D721Med (cell line): ENCODE results near the gene CD58.
"Not testable (repeated sequence)": the region's sequence is repeated elsewhere in the genome, so short reads cannot be mapped to it uniquely, and the experiment has no call there.

Experiments
- DNase-seq: peaks from one replicate; pipeline ENCODE4 v3.0.0; 2011; ENCODE audit warnings: low spot score; ENCODE audit not compliant: insufficient read length
- FAIRE-seq: peaks from 2 replicates; lab custom pipeline; 2011; peaks lifted over from hg19 to GRCh38; lab: Jason Lieb, UNC
- CTCF ChIP-seq: IDR thresholded peaks from 2 replicates; pipeline ENCODE4 v1.5.1; 2012; ENCODE audit warnings: mild to moderate bottlenecking, control low read depth; ENCODE audit not compliant: insufficient read depth; ENCODE audit errors: missing control alignments

CD58 gene

GRCh38 chr1:116570358-116571214 lies at the start of gene CD58:
TSS of gene CD58 (minus strand) at chr1:116571026. CDS start at chr1:116570972, 54 bp downstream.
- peak; percentile 60 for TF ChIP-seq CTCF
- DNase-seq (peak; percentile 38), FAIRE-seq (no peak)

- not testable (repeated sequence) for DNase-seq, FAIRE-seq
Observed at GRCh38 chr1:116620392-116620791, 49.6 kb upstream of the CD58 start.

GRCh38 chr1:116619106-116619505 lies 48.3 kb upstream of the CD58 start:
- not testable (repeated sequence) for DNase-seq, FAIRE-seq

GRCh38 chr1:116617808-116618207 lies 47.0 kb upstream of the CD58 start:
- DNase-seq = not testable (repeated sequence)

GRCh38 chr1:116613825-116614224 lies 43.0 kb upstream of the CD58 start:
- DNase-seq, FAIRE-seq: not testable (repeated sequence)

More at GRCh38 chr1:116617808-116618207, 47.0 kb upstream of the CD58 start:
- FAIRE-seq = not testable (repeated sequence)

- not testable (repeated sequence) for FAIRE-seq, DNase-seq
Observed at GRCh38 chr1:116609801-116610371, 39.1 kb upstream of the CD58 start.

GRCh38 chr1:116608841-116609240 lies 38.0 kb upstream of the CD58 start:
- not testable (repeated sequence) for FAIRE-seq, DNase-seq

- FAIRE-seq, DNase-seq: not testable (repeated sequence)
Observed at GRCh38 chr1:116608151-116608550, 37.3 kb upstream of the CD58 start.

- not testable (repeated sequence) for FAIRE-seq, DNase-seq
Observed at GRCh38 chr1:116607463-116607862, 36.6 kb upstream of the CD58 start.

- not testable (repeated sequence) for DNase-seq, FAIRE-seq
Observed at GRCh38 chr1:116606067-116606466, 35.2 kb upstream of the CD58 start.

GRCh38 chr1:116605315-116605714 lies 34.5 kb upstream of the CD58 start:
- FAIRE-seq (no peak), DNase-seq (no peak)
- no peak for TF ChIP-seq CTCF

- not testable (repeated sequence) for FAIRE-seq, DNase-seq
Observed at GRCh38 chr1:116604408-116604807, 33.6 kb upstream of the CD58 start.

GRCh38 chr1:116603646-116604045 lies 32.8 kb upstream of the CD58 start:
- FAIRE-seq, DNase-seq: not testable (repeated sequence)

- DNase-seq = not testable (repeated sequence)
Observed at GRCh38 chr1:116599369-116599768, 28.5 kb upstream of the CD58 start.

GRCh38 chr1:116598420-116599036 lies 27.7 kb upstream of the CD58 start:
- not testable (repeated sequence) for FAIRE-seq, DNase-seq

More at GRCh38 chr1:116599369-116599768, 28.5 kb upstream of the CD58 start:
- not testable (repeated sequence) for FAIRE-seq

- not testable (repeated sequence) for DNase-seq, FAIRE-seq
Observed at GRCh38 chr1:116597388-116597787, 26.6 kb upstream of the CD58 start.

- not testable (repeated sequence) for FAIRE-seq, DNase-seq
Observed at GRCh38 chr1:116596742-116597307, 26.0 kb upstream of the CD58 start.
